ENCODE data around the gene CCNQ. TPM values are rescaled to one million over a fixed set of nuclear protein-coding genes. Genes with fewer than 3 reads are reported as not detected.
A peak's percentile ranks its signal among the peaks of the same experiment; 100 is the strongest.

Gene CCNQ
- total RNA-seq, 1 experiment from 2014 or later: 74.2 TPM

GRCh38 chrX:153539171-153539978, 59.6 kb downstream of the CCNQ start:
- peak; percentile 61 for DNase-seq (ENCODE audit: low spot score)

GRCh38 chrX:153538424-153538823, 60.5 kb downstream of the CCNQ start:
- no peak for DNase-seq (ENCODE audit: low spot score)

Other genes with a start within 250 kb of the CCNQ start
- gene PNMA6E, start 197.8 kb downstream of the CCNQ start, total RNA-seq (2014; rRNA removed; shearing (Covaris generic)): not detected in 2 replicates
- 1.9 and 2.0 TPM in 2 replicates for gene ZFP92, start 187.7 kb downstream of the CCNQ start, total RNA-seq (2014; rRNA removed; shearing (Covaris generic))
- 0.62 and 9.5 TPM in 2 replicates for gene TREX2, start 153.1 kb downstream of the CCNQ start, total RNA-seq (2014; rRNA removed; shearing (Covaris generic))
- 55.7 and 62.6 TPM in 2 replicates for gene HAUS7, start 128.6 kb downstream of the CCNQ start, total RNA-seq (2014; rRNA removed; shearing (Covaris generic))
- gene BGN, start 104.2 kb downstream of the CCNQ start, total RNA-seq (2014; rRNA removed; shearing (Covaris generic)): not detected in 2 replicates
- not detected in 2 replicates for gene ATP2B3, start 81.5 kb downstream of the CCNQ start, total RNA-seq (2014; rRNA removed; shearing (Covaris generic))
- gene DUSP9, start 48.1 kb upstream of the CCNQ start, total RNA-seq (2014; rRNA removed; shearing (Covaris generic)): 9.0 and 9.3 TPM in 2 replicates
- 0.48 and 2.7 TPM in 2 replicates for gene PNCK, start 74.7 kb upstream of the CCNQ start, total RNA-seq (2014; rRNA removed; shearing (Covaris generic))
- 17.1 and 25.6 TPM in 2 replicates for gene SLC6A8, start 88.8 kb upstream of the CCNQ start, total RNA-seq (2014; rRNA removed; shearing (Covaris generic))
- gene BCAP31, start 125.2 kb upstream of the CCNQ start, total RNA-seq (2014; rRNA removed; shearing (Covaris generic)): 523 and 538 TPM in 2 replicates
- gene ABCD1, start 125.7 kb upstream of the CCNQ start, total RNA-seq (2014; rRNA removed; shearing (Covaris generic)): 44.7 and 44.8 TPM in 2 replicates
- gene PLXNB3, start 165.1 kb upstream of the CCNQ start, total RNA-seq (2014; rRNA removed; shearing (Covaris generic)): 13.8 and 14.3 TPM in 2 replicates
- gene SRPK3, start 181.9 kb upstream of the CCNQ start, total RNA-seq (2014; rRNA removed; shearing (Covaris generic)): 0.59 and 2.2 TPM in 2 replicates
- 116 and 127 TPM in 2 replicates for gene IDH3G, start 195.2 kb upstream of the CCNQ start, total RNA-seq (2014; rRNA removed; shearing (Covaris generic))
- gene SSR4, start 195.5 kb upstream of the CCNQ start, total RNA-seq (2014; rRNA removed; shearing (Covaris generic)): 227 and 287 TPM in 2 replicates
- 8.2 and 10.5 TPM in 2 replicates for gene PDZD4, start 231.4 kb upstream of the CCNQ start, total RNA-seq (2014; rRNA removed; shearing (Covaris generic))

Data from A172 (cell line).